Activated naive CD4-positive, alpha-beta T cell treated with anti-CD3 and anti-CD28 coated beads, Interleukin-2, amount 10 ng/mL, durations not matched to agents 7 days and 5 days (primary cell): Measurements from ENCODE around the gene POLDIP2.
A peak's percentile ranks its signal among the peaks of the same experiment; 100 is the strongest.
"Not testable (repeated sequence)": the region's sequence is repeated elsewhere in the genome, so short reads cannot be mapped to it uniquely, and the experiment has no call there.

Source experiments
- CTCF ChIA-PET: fragments of 350-600 bp; sonication (Branson Sonifier 250); formaldehyde crosslinking; loops from one replicate; lab custom pipeline; 2021; ENCODE audit warnings: antibody characterized with exemption; lab: Charles Lee
- DNase-seq: peaks from one replicate; pipeline ENCODE4 v3.0.0-alpha.2; 2020
- H3K27ac Mint-ChIP-seq: one replicate; pipeline ENCODE4 v1.8.0; 2021; ENCODE audit warnings: mild to moderate bottlenecking, moderate library complexity, mixed read lengths
- H3K27me3 Mint-ChIP-seq: one replicate; pipeline ENCODE4 v1.8.0; 2021; ENCODE audit warnings: mild to moderate bottlenecking, mixed read lengths
- H3K36me3 Mint-ChIP-seq: one replicate; pipeline ENCODE4 v1.8.0; 2021; ENCODE audit warnings: mixed read lengths
- H3K4me1 Mint-ChIP-seq: one replicate; pipeline ENCODE4 v1.8.0; 2021; ENCODE audit warnings: mixed read lengths
- H3K4me3 Mint-ChIP-seq: one replicate; pipeline ENCODE4 v1.8.0; 2021; ENCODE audit warnings: mild to moderate bottlenecking, moderate library complexity, mixed read lengths
- H3K9me3 Mint-ChIP-seq: one replicate; pipeline ENCODE4 v1.8.0; 2021; ENCODE audit warnings: mixed read lengths

POLDIP2 gene

DNA sequence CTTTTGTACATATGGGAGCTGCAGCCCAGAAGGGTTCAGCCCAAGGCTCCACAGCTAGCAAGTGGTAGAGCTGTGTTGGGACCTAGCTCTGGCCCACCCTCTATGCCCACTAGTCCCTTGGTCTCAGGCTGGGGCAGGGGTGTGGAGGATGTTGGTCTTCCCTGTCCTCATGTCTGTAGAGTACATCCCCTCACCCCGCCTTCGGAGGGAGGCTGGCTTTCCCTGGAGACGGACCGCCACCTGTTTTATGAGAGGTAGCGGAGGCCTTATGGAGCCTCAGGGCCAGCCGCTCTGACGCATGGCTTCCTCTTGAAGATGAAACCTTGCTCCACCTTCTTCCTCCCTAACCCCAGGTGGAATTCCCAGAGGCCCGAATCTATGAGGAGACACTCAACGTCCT lies 13.3 kb downstream of the POLDIP2 start:
- DNase-seq = no peak
- CTCF ChIA-PET = no interaction called here
- no peak overlapping the region for H3K27ac Mint-ChIP-seq
- no peaks in the 10 kb centered on the region for H3K27me3 Mint-ChIP-seq
- no peak overlapping the region for H3K4me3 Mint-ChIP-seq
- H3K4me1 Mint-ChIP-seq = peaks cover 4% of the 10 kb centered on the region
- H3K9me3 Mint-ChIP-seq = no peaks in the 10 kb centered on the region
- H3K36me3 Mint-ChIP-seq = peaks cover 38% of the 10 kb centered on the region

DNA sequence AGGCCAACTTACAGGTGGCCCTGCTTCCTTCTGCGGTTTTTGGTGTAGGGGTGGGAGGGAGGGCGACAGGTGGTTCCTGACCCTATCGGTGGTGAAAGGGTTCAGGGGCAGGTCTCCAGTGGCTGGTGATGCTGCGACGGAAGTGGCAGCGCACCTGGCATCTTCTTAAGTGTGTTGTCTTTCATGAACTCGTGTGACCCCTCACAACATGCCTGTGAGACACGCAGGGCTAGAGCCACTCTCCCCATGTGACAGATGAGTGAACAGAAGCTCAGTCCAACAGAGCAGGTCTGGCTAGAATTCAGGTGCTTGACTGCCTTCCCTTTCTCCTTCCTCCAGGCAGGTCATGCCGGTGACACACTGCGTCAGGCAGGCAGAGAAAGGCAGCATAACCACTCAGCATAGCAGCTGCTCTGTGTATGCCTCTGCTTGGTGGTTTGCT lies 13.8 kb downstream of the POLDIP2 start:
- H3K4me3 Mint-ChIP-seq = no peak overlapping the region
- CTCF ChIA-PET = no interaction called here
- H3K9me3 Mint-ChIP-seq = no peaks in the 10 kb centered on the region
- H3K27me3 Mint-ChIP-seq = no peaks in the 10 kb centered on the region
- peak overlapping the region; percentile 74 for H3K27ac Mint-ChIP-seq
- DNase-seq = no peak
- H3K4me1 Mint-ChIP-seq = peaks cover 7% of the 10 kb centered on the region
- H3K36me3 Mint-ChIP-seq = peaks cover 34% of the 10 kb centered on the region

DNA sequence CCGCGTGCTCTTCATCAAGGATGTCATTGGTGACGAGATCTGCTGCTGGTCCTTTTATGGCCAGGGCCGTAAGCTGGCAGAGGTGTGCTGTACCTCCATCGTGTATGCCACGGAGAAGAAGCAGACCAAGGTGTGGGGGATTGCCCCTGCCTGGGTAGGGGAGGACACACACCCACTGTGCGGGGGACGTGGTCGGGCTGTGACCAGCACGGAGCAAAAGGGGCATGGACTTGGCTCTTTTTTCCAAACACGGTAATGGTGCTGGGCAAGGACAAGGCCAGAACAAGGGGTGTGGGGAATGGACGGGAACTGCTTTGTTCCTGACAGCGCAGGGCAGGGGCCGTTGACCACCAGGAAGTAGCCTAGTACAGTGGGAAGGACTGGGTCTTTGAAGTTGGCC lies 15.0 kb downstream of the POLDIP2 start:
- Mint-ChIP-seq H3K36me3 (peaks cover 30% of the 10 kb centered on the region), H3K27ac (peak overlapping the region; percentile 3), H3K27me3 (no peaks in the 10 kb centered on the region), H3K4me1 (peaks cover 18% of the 10 kb centered on the region), H3K4me3 (no peak overlapping the region), H3K9me3 (no peaks in the 10 kb centered on the region)
- no peak for DNase-seq
- CTCF ChIA-PET = no interaction called here

DNA sequence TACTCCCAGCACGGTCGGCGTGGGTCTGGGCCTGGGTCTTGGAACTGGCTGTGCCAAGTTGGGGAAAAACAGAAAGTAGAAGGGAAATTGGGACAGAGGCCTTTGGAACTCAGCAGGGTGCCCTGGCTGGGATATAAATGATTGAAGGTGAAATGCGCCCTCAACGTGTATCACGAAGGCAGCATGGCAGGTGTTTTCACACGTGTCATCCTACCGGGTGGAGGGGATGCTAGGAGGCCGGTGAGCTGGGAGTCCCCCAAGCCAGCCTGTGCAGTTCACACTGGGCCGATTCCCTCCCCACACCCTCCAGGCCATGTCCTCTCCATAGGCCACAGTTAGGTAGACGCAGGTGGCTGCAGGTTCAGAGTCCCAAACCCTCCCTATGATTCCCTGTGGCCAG lies 15.8 kb downstream of the POLDIP2 start:
- DNase-seq = no peak
- Mint-ChIP-seq H3K4me3 (no peak overlapping the region), H3K36me3 (peaks cover 26% of the 10 kb centered on the region), H3K9me3 (no peaks in the 10 kb centered on the region), H3K27me3 (no peaks in the 10 kb centered on the region), H3K27ac (peak overlapping the region; percentile 55), H3K4me1 (peaks cover 26% of the 10 kb centered on the region)
- CTCF ChIA-PET = no interaction called here

DNA sequence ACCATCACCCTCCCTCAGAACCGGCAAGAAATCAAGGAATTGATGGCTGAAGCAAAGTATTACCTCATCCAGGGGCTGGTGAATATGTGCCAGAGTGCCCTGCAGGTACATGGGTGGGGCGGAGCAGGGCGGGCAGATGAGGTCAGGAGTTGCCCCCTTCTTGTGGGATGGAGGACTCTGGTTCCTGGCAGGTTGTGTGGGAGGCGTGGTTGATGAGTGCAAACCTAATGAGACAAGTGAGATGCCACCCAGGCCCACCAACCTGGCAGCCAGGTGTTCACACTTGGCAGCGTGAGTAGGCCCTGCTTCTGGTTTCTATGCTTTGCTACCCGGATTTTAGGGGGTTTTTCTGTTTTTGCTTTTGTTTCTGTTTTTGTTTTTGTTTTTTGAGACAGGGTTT lies 17.0 kb downstream of the POLDIP2 start:
- H3K4me3 Mint-ChIP-seq = no peak overlapping the region
- peaks cover 26% of the 10 kb centered on the region for H3K36me3 Mint-ChIP-seq
- no peaks in the 10 kb centered on the region for H3K9me3 Mint-ChIP-seq
- DNase-seq = no peak
- H3K27me3 Mint-ChIP-seq = no peaks in the 10 kb centered on the region
- peaks cover 34% of the 10 kb centered on the region for H3K4me1 Mint-ChIP-seq
- CTCF ChIA-PET = no interaction called here
- H3K27ac Mint-ChIP-seq = no peak overlapping the region

DNA sequence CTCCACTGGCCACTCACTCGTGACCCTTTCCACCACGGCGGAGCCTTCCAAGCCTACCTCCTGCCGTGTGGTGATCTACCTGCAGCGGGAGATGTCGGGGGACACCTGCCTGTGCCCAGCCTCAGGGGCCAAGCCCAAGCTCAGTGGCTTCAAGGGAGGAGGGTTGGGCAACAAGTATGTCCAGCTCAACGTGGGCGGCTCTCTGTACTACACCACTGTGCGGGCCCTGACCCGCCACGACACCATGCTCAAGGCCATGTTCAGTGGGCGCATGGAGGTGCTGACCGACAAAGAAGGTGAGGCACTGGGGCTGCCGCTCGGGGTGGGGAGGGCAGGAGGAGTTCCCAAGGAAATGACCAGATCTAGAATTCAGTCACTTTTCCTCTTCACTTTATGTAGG lies 17.9 kb downstream of the POLDIP2 start:
- Mint-ChIP-seq H3K36me3 (peaks cover 23% of the 10 kb centered on the region), H3K27ac (no peak overlapping the region), H3K27me3 (no peaks in the 10 kb centered on the region), H3K4me1 (peaks cover 44% of the 10 kb centered on the region), H3K9me3 (no peaks in the 10 kb centered on the region), H3K4me3 (no peak overlapping the region)
- CTCF ChIA-PET = no interaction called here
- DNase-seq = no peak

DNA sequence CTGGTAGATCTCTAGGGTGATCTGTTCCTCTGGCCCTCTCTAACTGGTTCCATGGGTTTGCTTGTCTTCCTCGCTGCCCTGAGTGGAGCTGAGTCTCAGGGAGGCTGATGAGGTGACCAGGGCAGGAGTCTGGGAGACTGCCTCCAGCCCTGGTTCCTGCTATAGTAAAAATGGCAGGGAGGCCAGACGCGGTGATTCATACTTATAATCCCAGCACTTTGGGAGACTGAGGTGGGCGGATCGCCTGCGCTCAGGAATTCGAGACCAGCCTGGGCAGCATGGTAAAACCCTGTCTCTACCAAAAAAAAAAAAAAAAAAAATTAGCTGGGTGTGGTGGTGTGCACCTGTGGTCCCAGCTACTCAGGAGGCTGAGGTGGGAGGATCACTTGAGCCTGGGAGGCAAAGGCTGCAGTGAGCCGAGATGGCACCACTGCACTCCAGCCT lies 18.5 kb downstream of the POLDIP2 start:
- H3K4me3 Mint-ChIP-seq, H3K9me3 Mint-ChIP-seq, CTCF ChIA-PET, DNase-seq, H3K27me3 Mint-ChIP-seq: not testable (repeated sequence)
- Mint-ChIP-seq H3K4me1 (peaks cover 50% of the 10 kb centered on the region), H3K36me3 (peaks cover 19% of the 10 kb centered on the region), H3K27ac (peak overlapping the region; percentile 45)

DNA sequence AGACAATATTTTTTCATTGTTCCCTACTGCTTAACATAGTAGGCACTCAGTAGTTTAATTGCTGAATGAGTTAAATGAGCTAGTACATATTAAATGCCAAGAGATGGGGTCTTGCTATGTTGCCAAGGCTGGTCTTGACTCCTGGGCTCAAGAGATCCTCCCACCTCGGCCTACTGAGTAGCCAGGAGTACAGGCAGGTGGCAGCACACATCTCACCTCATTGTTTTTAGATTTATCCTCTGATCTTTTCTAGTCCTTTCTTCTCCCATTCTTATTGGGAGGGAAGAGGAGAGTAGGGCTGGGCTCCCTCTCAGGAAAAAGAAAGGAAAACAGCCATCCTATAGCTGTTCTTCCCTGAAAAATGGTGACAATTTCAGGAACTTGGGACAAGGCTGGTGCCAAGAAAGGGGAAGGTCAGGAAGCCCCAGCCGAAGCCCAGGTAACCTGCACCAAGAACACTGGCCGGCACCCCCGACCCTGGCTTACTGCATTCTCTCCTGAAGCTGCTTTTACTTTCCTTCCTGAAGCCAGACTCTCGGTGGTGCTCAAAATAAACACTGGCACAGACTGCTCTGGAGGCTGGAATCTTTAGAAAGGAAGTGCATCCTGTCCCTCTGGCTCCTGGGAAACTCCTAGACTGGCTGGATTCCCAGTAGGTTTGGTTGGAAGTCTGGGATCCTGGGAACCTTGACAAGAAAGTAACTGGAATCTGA lies 19.1 kb downstream of the POLDIP2 start:
- H3K9me3 Mint-ChIP-seq = no peaks in the 10 kb centered on the region
- CTCF ChIA-PET = interaction anchor here (0.7 to 0.9 kb wide), 2 partner anchors 78 to 213 kb away, joined by 3 read pairs; no protein-coding TSS in a partner anchor
- peaks cover 18% of the 10 kb centered on the region for H3K36me3 Mint-ChIP-seq

DNA sequence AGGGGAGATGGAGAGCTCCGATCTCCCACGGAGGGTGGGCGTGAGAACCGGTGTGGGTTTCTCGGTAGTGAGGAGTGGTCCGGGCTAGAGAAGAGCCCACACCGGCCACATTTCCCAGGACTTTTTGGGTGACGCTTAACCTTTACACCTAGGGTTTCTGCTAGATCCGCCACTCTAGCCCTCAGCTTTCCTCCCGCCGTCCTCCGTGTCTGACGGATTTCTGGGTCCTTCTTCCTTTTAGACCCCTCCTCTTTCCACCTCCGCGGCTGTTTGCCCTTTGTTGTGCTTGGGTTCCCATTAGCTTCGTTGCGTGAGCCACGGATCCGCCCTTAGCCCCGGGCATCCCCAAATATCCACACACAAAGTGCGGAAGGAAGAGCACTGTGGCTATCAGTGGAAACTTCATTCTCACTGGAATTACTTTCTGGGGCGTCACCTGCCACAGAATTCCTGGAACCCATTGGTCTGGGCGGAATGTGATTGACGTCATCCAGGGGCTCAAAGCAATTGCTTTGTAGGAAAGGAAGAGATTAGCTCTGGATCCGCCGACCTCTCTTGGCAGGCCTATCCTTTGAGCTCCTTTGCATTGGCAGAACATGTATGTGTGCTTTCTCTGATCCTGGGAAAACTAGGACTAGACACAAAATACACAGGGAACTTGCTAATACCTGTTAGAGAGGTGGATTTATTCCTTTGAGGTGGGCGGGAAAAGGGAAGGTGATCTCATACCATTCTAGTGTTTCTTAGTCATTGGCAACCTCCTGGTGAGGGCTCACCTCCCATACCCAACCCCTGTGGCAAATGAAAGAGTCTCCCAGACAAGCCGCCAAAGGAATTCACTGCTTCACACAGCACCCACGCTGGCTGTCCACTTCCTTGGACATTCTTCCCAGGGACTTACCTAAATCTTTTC lies 21.1 kb downstream of the POLDIP2 start:
- Mint-ChIP-seq H3K36me3 (peaks cover 10% of the 10 kb centered on the region), H3K4me3 (peak overlapping the region; percentile 99), H3K27ac (peak overlapping the region; percentile 98), H3K4me1 (peaks cover 53% of the 10 kb centered on the region), H3K9me3 (no peaks in the 10 kb centered on the region), H3K27me3 (no peaks in the 10 kb centered on the region)
- CTCF ChIA-PET = interaction anchor here (0.8 to 1.7 kb wide), 4 partner anchors 10 to 103 kb away, joined by 3 to 10 read pairs (median 4); partner anchors contain the start of gene POLDIP2
- peak; percentile 52 for DNase-seq

More for the DNA sequence above, 19.1 kb downstream of the POLDIP2 start:
- Mint-ChIP-seq H3K4me1 (peaks cover 51% of the 10 kb centered on the region), H3K27ac (peak overlapping the region; percentile 45), H3K4me3 (no peak overlapping the region), H3K27me3 (no peaks in the 10 kb centered on the region)
- DNase-seq = no peak

DNA sequence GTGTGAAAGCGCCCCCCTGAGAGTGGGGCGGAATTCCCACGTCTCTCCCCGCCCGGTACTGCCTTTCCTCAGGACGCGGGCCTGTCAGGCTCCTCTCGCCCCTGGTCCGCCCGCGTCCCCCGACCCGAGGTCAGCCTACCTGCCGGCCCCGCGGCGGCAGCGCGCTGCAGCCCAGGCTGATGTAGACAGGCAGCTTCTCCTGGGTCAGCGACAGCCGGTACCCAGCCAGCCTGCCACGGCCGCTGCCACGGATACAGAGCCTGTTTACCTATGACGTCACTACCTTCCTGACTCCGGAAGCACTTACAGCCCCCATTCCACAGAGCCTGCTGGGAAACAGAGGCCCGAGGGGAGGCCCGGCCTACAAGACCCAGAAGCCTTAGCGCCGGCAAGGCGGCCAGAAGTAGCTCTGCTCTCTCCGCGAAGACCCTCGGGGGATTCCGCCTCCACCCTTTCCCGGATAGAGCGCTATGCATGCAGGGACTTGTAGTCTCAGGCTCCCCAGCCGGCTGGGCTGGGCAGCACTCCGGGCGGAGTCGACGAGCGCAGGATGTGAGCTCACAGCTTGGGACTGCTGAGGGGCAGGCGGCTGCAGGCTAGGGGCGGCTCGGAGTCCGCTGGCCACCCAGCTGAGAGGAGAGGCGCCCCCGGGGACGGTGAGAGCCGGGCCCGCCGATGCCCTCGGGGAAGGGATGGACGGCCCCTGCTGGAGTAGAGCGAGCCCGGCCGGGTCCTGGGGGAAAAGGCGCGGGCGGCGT lies 21.9 kb downstream of the POLDIP2 start, which contains the start of the genes IFT20 and TNFAIP1:
Gene IFT20, minus strand, starts transcription at position 272 of the 758 bp plus-strand sequence. CDS start 3,487 bp downstream, outside the sequence.
Gene TNFAIP1, plus strand, starts transcription at position 561 of the 758 bp plus-strand sequence. CDS start 3,761 bp downstream, outside the sequence.
- H3K4me1 Mint-ChIP-seq = peaks cover 53% of the 10 kb centered on the region

DNA sequence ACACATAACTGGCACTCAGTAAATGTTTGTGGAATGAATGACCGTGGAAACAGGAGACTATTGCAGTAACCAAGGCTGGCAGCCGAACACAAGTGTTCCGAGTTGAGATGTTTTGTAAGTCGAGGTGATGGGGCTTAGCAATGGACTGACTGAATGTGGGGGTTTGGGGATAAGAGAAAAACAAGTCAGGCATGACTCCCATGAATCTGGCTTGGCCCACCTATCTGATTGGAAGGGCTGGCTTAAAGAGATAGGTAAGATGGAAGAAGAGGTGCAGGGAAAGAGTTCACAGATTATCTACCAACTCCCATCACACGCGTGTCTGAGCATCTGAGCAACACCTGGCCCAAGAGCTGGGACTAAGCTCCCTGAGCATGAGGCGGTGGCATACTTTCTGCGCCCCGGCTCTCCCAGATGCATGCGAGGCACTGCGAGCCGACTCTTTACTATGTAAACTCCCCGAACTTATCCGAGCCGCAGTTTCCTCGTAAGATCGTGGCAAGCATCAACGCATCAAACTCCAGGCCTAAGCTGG lies 22.6 kb downstream of the POLDIP2 start:
- Mint-ChIP-seq H3K36me3 (peaks cover 6% of the 10 kb centered on the region), H3K4me3 (peak overlapping the region; percentile 99), H3K9me3 (no peaks in the 10 kb centered on the region), H3K4me1 (peaks cover 53% of the 10 kb centered on the region), H3K27me3 (no peaks in the 10 kb centered on the region), H3K27ac (peak overlapping the region; percentile 98)
- CTCF ChIA-PET = no interaction called here
- no peak for DNase-seq

More for the DNA sequence above, 21.9 kb downstream of the POLDIP2 start, which contains the start of the genes IFT20 and TNFAIP1:
- H3K27ac Mint-ChIP-seq = peak within 1 kb of the TSS; percentile 98
- DNase-seq = peak; percentile 99
- H3K9me3 Mint-ChIP-seq = no peaks in the 10 kb centered on the region
- H3K4me3 Mint-ChIP-seq = peak within 1 kb of the TSS; percentile 99
- H3K27me3 Mint-ChIP-seq = no peaks in the 10 kb centered on the region
- H3K36me3 Mint-ChIP-seq = peaks cover 9% of the 10 kb centered on the region
- CTCF ChIA-PET = interaction anchor here (0.8 to 1.7 kb wide), 4 partner anchors 11 to 102 kb away, joined by 3 to 10 read pairs (median 4); partner anchors contain the start of gene POLDIP2

DNA sequence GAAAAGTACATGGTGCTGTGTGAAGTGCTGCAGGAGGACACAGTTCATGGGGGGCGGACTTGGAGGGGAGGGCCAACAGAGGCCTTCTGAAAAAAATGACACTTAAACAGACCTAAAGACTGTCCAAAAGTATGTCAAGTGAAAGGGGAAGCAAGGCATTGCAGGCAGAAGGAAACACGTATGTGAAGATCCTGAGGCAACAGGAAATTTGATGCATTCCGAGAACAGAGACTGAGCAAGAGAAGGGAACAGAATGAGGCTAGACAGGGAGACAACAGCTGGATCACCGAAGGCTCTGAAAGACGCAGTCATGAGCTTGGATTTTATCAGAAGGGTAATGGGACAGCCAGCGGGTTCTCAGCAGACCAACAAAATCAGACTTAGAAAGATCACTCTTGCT lies 23.2 kb downstream of the POLDIP2 start:
- H3K4me1 Mint-ChIP-seq = peaks cover 51% of the 10 kb centered on the region
- H3K9me3 Mint-ChIP-seq = no peaks in the 10 kb centered on the region
- no peak overlapping the region for H3K27ac Mint-ChIP-seq
- H3K4me3 Mint-ChIP-seq = peak overlapping the region; percentile 99
- peaks cover 4% of the 10 kb centered on the region for H3K36me3 Mint-ChIP-seq
- DNase-seq = no peak
- H3K27me3 Mint-ChIP-seq = no peaks in the 10 kb centered on the region
- CTCF ChIA-PET = interaction anchor here (0.6 kb wide), 1 partner anchor 24 kb away, joined by 3 read pairs; no protein-coding TSS in a partner anchor

DNA sequence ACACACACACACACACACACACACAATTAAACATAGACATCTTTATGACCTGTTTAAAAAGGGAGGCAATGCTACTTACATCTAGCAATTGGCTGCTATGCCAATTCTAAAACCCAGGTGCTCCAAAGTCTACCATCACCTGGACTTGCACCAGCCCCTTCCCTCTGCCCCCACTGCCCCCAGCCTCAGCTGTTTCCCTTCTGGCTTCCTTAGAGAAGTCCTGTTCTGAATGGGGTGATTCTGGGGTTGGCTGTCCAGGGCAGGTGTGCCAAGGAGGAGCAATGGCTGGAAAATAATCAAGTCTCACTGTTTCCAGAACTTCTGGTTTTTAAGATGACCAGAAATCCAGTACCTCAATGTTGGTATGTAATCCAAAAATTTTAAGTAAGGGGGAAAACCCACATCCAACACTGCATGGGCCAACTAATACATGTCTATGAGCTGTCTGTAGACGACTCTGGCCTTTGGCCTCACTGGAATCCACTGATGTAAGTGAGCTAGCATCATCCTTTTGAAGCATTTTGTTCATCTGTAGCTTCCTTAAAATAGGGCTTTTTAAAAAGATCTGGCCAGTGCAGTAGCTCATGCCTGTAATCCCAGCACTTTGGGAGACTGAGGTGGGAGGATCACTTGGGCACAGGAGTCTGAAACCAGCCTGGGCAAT lies 24.1 kb downstream of the POLDIP2 start:
- CTCF ChIA-PET = interaction anchor here (0.6 kb wide), 1 partner anchor 25 kb away, joined by 3 read pairs; no protein-coding TSS in a partner anchor
- H3K9me3 Mint-ChIP-seq = no peaks in the 10 kb centered on the region
- H3K4me3 Mint-ChIP-seq = no peak overlapping the region
- H3K36me3 Mint-ChIP-seq = peaks cover 11% of the 10 kb centered on the region
- H3K27ac Mint-ChIP-seq = no peak overlapping the region
- peaks cover 46% of the 10 kb centered on the region for H3K4me1 Mint-ChIP-seq
- H3K27me3 Mint-ChIP-seq = no peaks in the 10 kb centered on the region
- no peak for DNase-seq
